DOHH2 (cell line): ENCODE data around the gene KMT2C.

Source experiments
- H3F3A ChIP-seq: fragments of 200-600 bp; sonication (generic), shearing (Covaris generic); 2 replicates; pipeline ENCODE4 v1.6.0; 2016; ENCODE audit warnings: antibody characterized with exemption, mild to moderate bottlenecking; ENCODE audit not compliant: control insufficient read depth, insufficient read depth
- H3K27ac ChIP-seq: fragments of 200-600 bp; sonication (generic); 2 replicates; pipeline ENCODE4 v1.5.1; 2014; ENCODE audit warnings: low read depth, mild to moderate bottlenecking, low read length, moderate library complexity
- H3K27me3 ChIP-seq: fragments of 200-600 bp; sonication (generic); 2 replicates; pipeline ENCODE4 v1.6.1; 2014; ENCODE audit warnings: mild to moderate bottlenecking, low read length, mixed read lengths; ENCODE audit not compliant: control insufficient read depth
- H3K36me3 ChIP-seq: fragments of 200-600 bp; sonication (generic); 2 replicates; pipeline ENCODE4 v1.6.1; 2014; ENCODE audit warnings: mild to moderate bottlenecking, low read length, moderate library complexity, mixed read lengths; ENCODE audit not compliant: control insufficient read depth
- H3K4me1 ChIP-seq: fragments of 200-600 bp; sonication (generic); 2 replicates; pipeline ENCODE4 v1.6.1; 2014; ENCODE audit warnings: mild to moderate bottlenecking, low read length, mixed read lengths; ENCODE audit not compliant: control insufficient read depth
- H3K4me2 ChIP-seq: fragments of 200-600 bp; sonication (generic); 2 replicates; pipeline ENCODE4 v1.6.0; 2014; ENCODE audit warnings: mild to moderate bottlenecking, low read length, moderate library complexity
- H3K4me3 ChIP-seq: fragments of 200-600 bp; sonication (generic); 2 replicates; pipeline ENCODE4 v1.5.1; 2014; ENCODE audit warnings: mild to moderate bottlenecking, low read length, mixed read lengths
- H3K79me2 ChIP-seq: fragments of 200-600 bp; sonication (generic); 2 replicates; pipeline ENCODE4 v1.6.1; 2014; ENCODE audit warnings: mild to moderate bottlenecking, low read length, mixed read lengths; ENCODE audit not compliant: control insufficient read depth
- H3K9me2 ChIP-seq: fragments of 200-600 bp; sonication (generic); replicated peaks from 2 replicates; pipeline ENCODE4 v1.6.1; 2014; ENCODE audit warnings: mild to moderate bottlenecking, low read length, mixed read lengths; ENCODE audit not compliant: control insufficient read depth
- H3K9me3 ChIP-seq: fragments of 200-600 bp; sonication (generic); 2 replicates; pipeline ENCODE4 v1.6.1; 2014; ENCODE audit warnings: antibody characterized with exemption, low read length, mixed read lengths; ENCODE audit not compliant: control insufficient read depth, insufficient read depth
- H4K20me1 ChIP-seq: fragments of 200-600 bp; sonication (generic); 2 replicates; pipeline ENCODE4 v1.6.0; 2014; ENCODE audit warnings: low read depth, mild to moderate bottlenecking, antibody characterized with exemption, low read length, moderate library complexity; ENCODE audit not compliant: control insufficient read depth, insufficient read depth
- EZH2phosphoT487 ChIP-seq: fragments of 200-600 bp; sonication (generic); IDR thresholded peaks from 2 replicates; pipeline ENCODE4 v1.6.1; 2017; ENCODE audit warnings: borderline replicate concordance, mild to moderate bottlenecking, antibody characterized with exemption, low read length, moderate library complexity, mixed read lengths
- TF ChIP-seq, protein P1 (sequence below): fragments of 200-600 bp; sonication (generic); IDR thresholded peaks from one replicate; pipeline ENCODE4 v1.5.1; 2014; ENCODE audit warnings: antibody characterized with exemption, mild to moderate bottlenecking, low read depth, low read length; ENCODE audit not compliant: poor library complexity, severe bottlenecking

Gene KMT2C

DNA sequence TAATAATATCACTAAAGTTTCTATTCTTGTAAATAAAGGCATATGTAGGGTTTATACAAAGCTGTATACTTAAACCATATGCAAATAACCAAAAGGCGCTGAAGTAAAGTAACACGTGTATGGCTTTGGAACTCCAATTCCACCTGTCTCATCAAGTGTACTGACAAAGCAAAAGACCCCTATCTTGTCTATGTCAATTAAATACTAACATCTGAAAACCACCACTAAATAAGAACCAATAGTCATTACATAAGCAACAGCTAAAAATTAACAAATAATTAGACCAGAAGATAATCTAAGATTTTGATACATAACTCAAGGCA is 93.9 kb downstream of the KMT2C start:
- no peak for TF ChIP-seq EZH2phosphoT487
- TF ChIP-seq, protein P1, sequence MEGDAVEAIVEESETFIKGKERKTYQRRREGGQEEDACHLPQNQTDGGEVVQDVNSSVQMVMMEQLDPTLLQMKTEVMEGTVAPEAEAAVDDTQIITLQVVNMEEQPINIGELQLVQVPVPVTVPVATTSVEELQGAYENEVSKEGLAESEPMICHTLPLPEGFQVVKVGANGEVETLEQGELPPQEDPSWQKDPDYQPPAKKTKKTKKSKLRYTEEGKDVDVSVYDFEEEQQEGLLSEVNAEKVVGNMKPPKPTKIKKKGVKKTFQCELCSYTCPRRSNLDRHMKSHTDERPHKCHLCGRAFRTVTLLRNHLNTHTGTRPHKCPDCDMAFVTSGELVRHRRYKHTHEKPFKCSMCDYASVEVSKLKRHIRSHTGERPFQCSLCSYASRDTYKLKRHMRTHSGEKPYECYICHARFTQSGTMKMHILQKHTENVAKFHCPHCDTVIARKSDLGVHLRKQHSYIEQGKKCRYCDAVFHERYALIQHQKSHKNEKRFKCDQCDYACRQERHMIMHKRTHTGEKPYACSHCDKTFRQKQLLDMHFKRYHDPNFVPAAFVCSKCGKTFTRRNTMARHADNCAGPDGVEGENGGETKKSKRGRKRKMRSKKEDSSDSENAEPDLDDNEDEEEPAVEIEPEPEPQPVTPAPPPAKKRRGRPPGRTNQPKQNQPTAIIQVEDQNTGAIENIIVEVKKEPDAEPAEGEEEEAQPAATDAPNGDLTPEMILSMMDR: no peak
- Histone ChIP-seq H3K4me2 (peak overlapping the region; percentile 86), H3K79me2 (peaks cover 97% of the 10 kb centered on the region), H3K4me1 (peaks cover 80% of the 10 kb centered on the region), H3K27ac (peak overlapping the region; percentile 74), H3K9me3 (no peaks in the 10 kb centered on the region), H3K36me3 (peaks cover 16% of the 10 kb centered on the region), H4K20me1 (no peaks in the 10 kb centered on the region), H3F3A (peaks cover 21% of the 10 kb centered on the region), H3K9me2 (no peaks in the 10 kb centered on the region), H3K4me3 (peak overlapping the region; percentile 60), H3K27me3 (no peaks in the 10 kb centered on the region)

DNA sequence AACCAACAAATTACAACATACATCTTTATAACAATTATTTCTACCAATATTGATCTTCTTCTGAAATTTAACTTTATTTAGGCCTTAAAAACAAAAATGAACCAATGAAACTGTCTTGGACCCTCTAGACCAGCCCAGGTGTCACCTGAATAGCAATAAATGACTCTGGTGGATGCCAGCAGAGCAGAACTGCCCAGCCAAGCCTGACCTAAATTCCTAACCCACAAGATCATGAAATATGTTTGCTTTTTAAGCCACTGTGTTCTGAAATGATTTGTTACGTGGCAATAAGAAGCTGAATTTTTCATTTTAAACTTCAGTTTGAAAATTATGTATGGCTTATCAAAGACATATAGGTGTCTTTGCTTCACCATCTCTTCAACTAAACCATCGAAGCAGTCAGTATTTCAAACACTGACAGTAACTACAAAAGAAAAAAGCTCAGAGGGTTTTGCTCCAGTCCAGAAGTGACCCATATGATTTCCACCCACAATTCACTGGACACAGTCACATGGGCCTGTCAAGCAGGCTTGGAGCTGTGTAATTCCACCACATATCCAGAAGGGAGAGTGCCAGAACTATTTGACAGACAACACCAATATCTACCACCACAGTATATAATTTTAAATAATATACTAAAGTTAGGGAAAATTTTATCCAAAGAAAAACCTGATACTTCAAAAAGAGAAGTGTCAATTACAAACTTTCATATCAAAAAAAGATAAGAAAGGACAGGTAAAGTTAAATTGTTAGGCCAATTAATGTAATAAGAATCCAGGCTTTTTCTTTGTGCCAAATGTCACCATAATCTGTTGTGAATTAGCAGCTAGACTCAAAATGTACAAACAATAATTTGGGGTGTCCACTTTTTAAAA is 94.5 kb downstream of the KMT2C start:
- no peaks in the 10 kb centered on the region for H3K9me2 ChIP-seq
- peak overlapping the region; percentile 60 for H3K4me3 ChIP-seq
- peaks cover 21% of the 10 kb centered on the region for H3F3A ChIP-seq
- H4K20me1 ChIP-seq: no peaks in the 10 kb centered on the region
- no peak for TF ChIP-seq EZH2phosphoT487
- TF ChIP-seq, protein P1: peak; percentile 47
- H3K36me3 ChIP-seq: peaks cover 16% of the 10 kb centered on the region
- no peaks in the 10 kb centered on the region for H3K27me3 ChIP-seq
- peaks cover 98% of the 10 kb centered on the region for H3K79me2 ChIP-seq
- H3K9me3 ChIP-seq: no peaks in the 10 kb centered on the region
- H3K27ac ChIP-seq: peak overlapping the region; percentile 74
- H3K4me1 ChIP-seq: peaks cover 86% of the 10 kb centered on the region
- peak overlapping the region; percentile 86 for H3K4me2 ChIP-seq

DNA sequence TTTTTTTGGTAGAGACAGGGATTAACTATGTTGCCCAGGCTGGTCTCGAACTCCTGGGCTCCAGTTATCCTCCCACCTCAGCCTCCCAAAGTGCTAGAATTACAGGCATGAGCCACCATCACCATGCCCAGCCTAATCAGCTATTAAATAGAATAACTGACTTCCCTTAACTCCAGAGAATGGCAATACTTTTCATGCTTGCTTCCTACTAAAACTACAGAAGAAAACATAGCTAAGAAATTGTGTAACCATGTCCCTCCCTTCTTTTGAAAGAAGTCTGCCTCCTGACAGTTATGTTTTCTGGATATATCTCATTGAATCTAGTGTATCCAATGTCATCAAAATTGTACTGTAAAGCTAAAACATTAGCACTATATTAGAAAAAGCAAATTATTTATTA is 95.6 kb downstream of the KMT2C start:
- Histone ChIP-seq H3K9me2 (no peaks in the 10 kb centered on the region), H3K4me2 (peak overlapping the region; percentile 86; the same call in 1 of the 2 replicates), H3K27me3 (no peaks in the 10 kb centered on the region), H4K20me1 (0 out of 2 replicates have a peak, but pooled peaks cover 4% of the 10 kb centered on the region), H3K36me3 (peaks cover 16% of the 10 kb centered on the region), H3K27ac (0 out of 2 replicates have a peak overlapping the region, but pooled peaks have one; percentile 74), H3K4me1 (peaks cover 91% of the 10 kb centered on the region), H3K9me3 (no peaks in the 10 kb centered on the region), H3K79me2 (peaks cover 98% of the 10 kb centered on the region), H3F3A (peaks cover 21% of the 10 kb centered on the region), H3K4me3 (no peak overlapping the region)
- TF ChIP-seq, protein P1: no peak
- TF ChIP-seq EZH2phosphoT487: no peak
